Measurements from ENCODE around the gene DNAJC3.

- no peak for TF ChIP-seq CTCF (optimal IDR thresholded peaks at IDR 0.05 in 1 of 3, IDR thresholded peaks at IDR 0.05 in 1 of 3, conservative IDR thresholded peaks at IDR 0.05 in 1 of 3; ENCODE audit: extremely low read depth in 1 of 3, insufficient read depth in 2 of 3, low read length in 3 of 3)
- no peak for TF ChIP-seq EZH2 (IDR thresholded peaks at IDR 0.05; ENCODE audit: low read length)
Observed at GRCh38 chr13:95707442-95708390, 30.8 kb downstream of the DNAJC3 start.
